CD14-positive monocyte (primary cell): ENCODE results near the gene CTNND2. TPM values are rescaled to one million over a fixed set of nuclear protein-coding genes. Genes with fewer than 3 reads are reported as not detected.
A peak's percentile ranks its signal among the peaks of the same experiment; 100 is the strongest.

Experiments used
- DNase-seq, 3 donors: peaks; one replicate each; pipeline ENCODE4 v3.0.0-alpha.2; 2011 to 2022
- H2AFZ ChIP-seq: 2 replicates; pipeline ENCODE4 v1.6.0; 2012; ENCODE audit warnings: mild to moderate bottlenecking, low read depth, low read length, inconsistent platforms; ENCODE audit not compliant: insufficient read depth, poor library complexity, severe bottlenecking
- H3K27ac ChIP-seq, 2 donors: 1 replicate in 1 of 2; 2 replicates in 1 of 2; pipeline ENCODE4 v1.5.1; 2012 to 2013; ENCODE audit warnings: low read length in 2 of 2, control low read depth in 1 of 2, inconsistent platforms in 1 of 2, low read depth in 1 of 2, mild to moderate bottlenecking in 1 of 2
- H3K27me3 ChIP-seq, 2 donors: one replicate each; pipeline versions ENCODE4 v1.6.0 to v1.6.1; 2011 to 2013; ENCODE audit warnings: low read length in 2 of 2; ENCODE audit not compliant: control insufficient read depth in 2 of 2, insufficient read depth in 2 of 2
- H3K36me3 ChIP-seq, 2 donors: replicated peaks in 1 of 2; 1 replicate in 1 of 2; 2 replicates in 1 of 2; pipeline versions ENCODE4 v1.5.1 to v1.6.1; 2012 to 2013; ENCODE audit warnings: low read length in 2 of 2, control low read depth in 1 of 2, inconsistent platforms in 1 of 2, mild to moderate bottlenecking in 1 of 2; ENCODE audit not compliant: insufficient read depth in 2 of 2, control insufficient read depth in 1 of 2
- H3K4me1 ChIP-seq, 2 donors: 1 replicate in 1 of 2; 2 replicates in 1 of 2; pipeline versions ENCODE4 v1.5.1 to v1.6.1; 2012 to 2013; ENCODE audit warnings: low read length in 2 of 2, control low read depth in 1 of 2, inconsistent platforms in 1 of 2, mild to moderate bottlenecking in 1 of 2, moderate library complexity in 1 of 2; ENCODE audit not compliant: insufficient read depth in 2 of 2, control insufficient read depth in 1 of 2
- H3K4me2 ChIP-seq: replicated peaks from 2 replicates; pipeline ENCODE3; 2012; ENCODE audit warnings: low read length, moderate library complexity, mild to moderate bottlenecking; ENCODE audit not compliant: poor library complexity, severe bottlenecking; ENCODE audit errors: extremely low read depth
- H3K4me3 ChIP-seq, 3 experiments: fragments of 200-600 bp in 1 of 3; sonication (generic) in 1 of 3; replicated peaks in 1 of 3; 1 replicate in 2 of 3; 2 replicates in 1 of 3; pipeline ENCODE4 v1.5.1; 2011 to 2013; ENCODE audit warnings: low read length in 3 of 3, mild to moderate bottlenecking in 3 of 3, control low read depth in 2 of 3, low read depth in 2 of 3, inconsistent platforms in 1 of 3, moderate library complexity in 1 of 3
- H3K79me2 ChIP-seq: 2 replicates; pipeline ENCODE4 v1.6.0; 2012; ENCODE audit warnings: mild to moderate bottlenecking, control low read depth, inconsistent platforms, low read length, moderate library complexity; ENCODE audit not compliant: insufficient read depth
- H3K9ac ChIP-seq: 2 replicates; pipeline ENCODE4 v1.6.0; 2017; ENCODE audit warnings: low read length, mild to moderate bottlenecking; ENCODE audit not compliant: insufficient read depth, poor library complexity, severe bottlenecking
- H3K9me3 ChIP-seq, 2 donors: replicated peaks in 1 of 2; 1 replicate in 1 of 2; 2 replicates in 1 of 2; pipeline versions ENCODE4 v1.5.1 to v1.6.1; 2012 to 2013; ENCODE audit warnings: low read length in 2 of 2, control low read depth in 1 of 2; ENCODE audit not compliant: control insufficient read depth in 1 of 2, insufficient read depth in 1 of 2
- H4K20me1 ChIP-seq: 2 replicates; pipeline ENCODE4 v1.6.0; 2012; ENCODE audit warnings: mild to moderate bottlenecking, low read length, control low read depth, moderate library complexity; ENCODE audit not compliant: insufficient read depth
- H3K27ac Mint-ChIP-seq, 7 donors: one replicate each; pipeline ENCODE4 v1.8.0; 2020; ENCODE audit warnings: mild to moderate bottlenecking in 7 of 7, mixed read lengths in 7 of 7, moderate library complexity in 6 of 7, inconsistent platforms in 2 of 7
- H3K27me3 Mint-ChIP-seq, 3 donors: one replicate each; pipeline ENCODE4 v1.8.0; 2021 to 2022; ENCODE audit warnings: low read depth in 3 of 3, mild to moderate bottlenecking in 3 of 3, mixed read lengths in 3 of 3, moderate library complexity in 3 of 3, inconsistent platforms in 1 of 3
- H3K36me3 Mint-ChIP-seq, 2 donors: one replicate each; pipeline ENCODE4 v1.8.0; 2020; ENCODE audit warnings: mixed read lengths in 2 of 2, inconsistent platforms in 1 of 2, mild to moderate bottlenecking in 1 of 2
- H3K4me1 Mint-ChIP-seq: one replicate; pipeline ENCODE4 v1.8.0; 2020; ENCODE audit warnings: mild to moderate bottlenecking, mixed read lengths
- H3K4me3 Mint-ChIP-seq, 2 donors: one replicate each; pipeline ENCODE4 v1.8.0; 2020; ENCODE audit warnings: mild to moderate bottlenecking in 2 of 2, mixed read lengths in 2 of 2, moderate library complexity in 1 of 2
- H3K9me3 Mint-ChIP-seq, 7 donors: one replicate each; pipeline ENCODE4 v1.8.0; 2020 to 2022; ENCODE audit warnings: mixed read lengths in 7 of 7, mild to moderate bottlenecking in 6 of 7, moderate library complexity in 6 of 7, inconsistent platforms in 2 of 7
- WGBS: methylation state at CpG from one replicate; pipeline ENCODE4 v1.1.5; 2013; ENCODE audit warnings: missing lambda C conversion rate; ENCODE audit not compliant: insufficient coverage; 5-methylcytosine and 5-hydroxymethylcytosine counted together
- intact Hi-C, 2 donors: fragments of 100-400 bp; cut with micrococcal nuclease; formaldehyde crosslinking; loops; one replicate each; pipeline versions ENCODE4 v1.15.0 to v1.15.1; 2023
- polyA plus RNA-seq, 3 donors: library from polyadenylated mRNA; depleted of rRNA in 1 of 3; unstranded in 2 of 3; stranded (reverse) in 1 of 3; fragments of 300-500 nt in 2 of 3; fragments of >200 nt in 1 of 3; fragmentation: Illumina TruSeq in 2 of 3; gene quantifications; 1 replicate in 2 of 3; 2 replicates in 1 of 3; pipeline ENCODE4 v1.2.3, GENCODE V29; 2012 to 2021
- TF ChIP-seq, protein P1 (sequence below): fragments of 200-600 bp; IDR thresholded peaks from one replicate; pipeline ENCODE4 v1.8.0; 2022; ENCODE audit warnings: antibody characterized with exemption, mild to moderate bottlenecking

Gene CTNND2
- polyA plus RNA-seq, 3 donors: not detected

DNA sequence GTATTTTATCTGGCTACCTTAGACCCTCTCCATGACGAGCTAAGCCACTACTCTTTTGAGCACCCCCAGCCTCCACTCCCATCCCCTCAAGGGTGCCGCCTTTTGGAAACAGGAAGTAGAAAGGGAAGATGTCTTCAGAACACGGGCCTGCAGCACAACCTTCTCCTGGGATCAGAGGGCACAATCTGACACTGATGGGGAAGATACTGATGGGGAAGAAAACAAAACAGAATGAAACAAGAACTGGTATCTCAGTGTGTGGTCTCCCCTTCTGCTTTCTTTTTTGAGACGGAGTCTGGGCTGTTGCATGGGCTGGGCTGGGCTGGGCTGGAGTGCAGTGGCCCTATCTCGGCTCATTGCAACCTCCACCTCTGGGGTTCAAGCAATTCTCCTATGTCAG, 603.5 kb downstream of the CTNND2 start:
- H3K27ac ChIP-seq: peak overlapping the region; percentile 58 to 73
- peaks cover 0 to 6% (median 0%) of the 10 kb centered on the region in 7 donors for H3K9me3 Mint-ChIP-seq
- H3K27me3 Mint-ChIP-seq: peaks cover 0 to 12% (median 1%) of the 10 kb centered on the region in 3 donors
- H3K36me3 ChIP-seq: no peaks in the 10 kb centered on the region
- intact Hi-C loops: no loop called here
- TF ChIP-seq, protein P1, sequence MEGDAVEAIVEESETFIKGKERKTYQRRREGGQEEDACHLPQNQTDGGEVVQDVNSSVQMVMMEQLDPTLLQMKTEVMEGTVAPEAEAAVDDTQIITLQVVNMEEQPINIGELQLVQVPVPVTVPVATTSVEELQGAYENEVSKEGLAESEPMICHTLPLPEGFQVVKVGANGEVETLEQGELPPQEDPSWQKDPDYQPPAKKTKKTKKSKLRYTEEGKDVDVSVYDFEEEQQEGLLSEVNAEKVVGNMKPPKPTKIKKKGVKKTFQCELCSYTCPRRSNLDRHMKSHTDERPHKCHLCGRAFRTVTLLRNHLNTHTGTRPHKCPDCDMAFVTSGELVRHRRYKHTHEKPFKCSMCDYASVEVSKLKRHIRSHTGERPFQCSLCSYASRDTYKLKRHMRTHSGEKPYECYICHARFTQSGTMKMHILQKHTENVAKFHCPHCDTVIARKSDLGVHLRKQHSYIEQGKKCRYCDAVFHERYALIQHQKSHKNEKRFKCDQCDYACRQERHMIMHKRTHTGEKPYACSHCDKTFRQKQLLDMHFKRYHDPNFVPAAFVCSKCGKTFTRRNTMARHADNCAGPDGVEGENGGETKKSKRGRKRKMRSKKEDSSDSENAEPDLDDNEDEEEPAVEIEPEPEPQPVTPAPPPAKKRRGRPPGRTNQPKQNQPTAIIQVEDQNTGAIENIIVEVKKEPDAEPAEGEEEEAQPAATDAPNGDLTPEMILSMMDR: no peak
- peaks cover 38% of the 10 kb centered on the region for H3K4me1 Mint-ChIP-seq
- H3K27ac Mint-ChIP-seq: peak overlapping the region; percentile 20 to 87 (median 82)
- peak in 2 of 3 donors; percentile 12 to 37 for DNase-seq
- no peak overlapping the region for H3K9ac ChIP-seq
- H3K4me1 ChIP-seq: peaks cover 38 to 42% of the 10 kb centered on the region in 2 donors
- peak overlapping the region in 1 of 3 experiments; percentile 18 for H3K4me3 ChIP-seq
- H3K27me3 ChIP-seq: no peaks in the 10 kb centered on the region
- H3K4me3 Mint-ChIP-seq: no peak overlapping the region
- no peaks in the 10 kb centered on the region for H3K79me2 ChIP-seq
- H3K9me3 ChIP-seq: no peaks in the 10 kb centered on the region
- H4K20me1 ChIP-seq: no peaks in the 10 kb centered on the region
- 0% methylated on average over 1 of the region's 5 CpGs for WGBS
- H3K4me2 ChIP-seq: no peak overlapping the region
- H2AFZ ChIP-seq: no peak overlapping the region
- no peaks in the 10 kb centered on the region for H3K36me3 Mint-ChIP-seq

GRCh38 chr5:11298877-11299276, 605.4 kb downstream of the CTNND2 start:
- Mint-ChIP-seq H3K9me3 (peaks cover 0 to 6% (median 3%) of the 10 kb centered on the region in 7 donors), H3K4me3 (no peak overlapping the region), H3K27me3 (peaks cover 0 to 6% (median 1%) of the 10 kb centered on the region in 3 donors), H3K27ac (no peak overlapping the region), H3K4me1 (peaks cover 34% of the 10 kb centered on the region), H3K36me3 (no peaks in the 10 kb centered on the region)
- Histone ChIP-seq H3K27ac (no peak overlapping the region), H3K79me2 (no peaks in the 10 kb centered on the region), H4K20me1 (no peaks in the 10 kb centered on the region), H3K4me1 (peaks cover 38 to 40% of the 10 kb centered on the region in 2 donors), H3K9ac (no peak overlapping the region), H3K4me2 (no peak overlapping the region), H3K4me3 (no peak overlapping the region), H2AFZ (no peak overlapping the region), H3K9me3 (no peaks in the 10 kb centered on the region), H3K36me3 (no peaks in the 10 kb centered on the region), H3K27me3 (no peaks in the 10 kb centered on the region)
- TF ChIP-seq, protein P1: no peak
- WGBS: 80% methylated on average over 1 of the region's 4 CpGs
- intact Hi-C loops: no loop called here
- DNase-seq: no peak
